Activated CD4-positive, alpha-beta T cell treated with anti-CD3 and anti-CD28 coated beads, Interleukin-2, amount 50 U/mL, for 1 hour (primary cell): ENCODE results near the gene AEN.
"Not testable (repeated sequence)": the region's sequence is repeated elsewhere in the genome, so short reads cannot be mapped to it uniquely, and the experiment has no call there.

Experiments used
- DNase-seq: peaks from one replicate; pipeline ENCODE4 v3.0.0-alpha.2; 2020

Gene AEN

DNA sequence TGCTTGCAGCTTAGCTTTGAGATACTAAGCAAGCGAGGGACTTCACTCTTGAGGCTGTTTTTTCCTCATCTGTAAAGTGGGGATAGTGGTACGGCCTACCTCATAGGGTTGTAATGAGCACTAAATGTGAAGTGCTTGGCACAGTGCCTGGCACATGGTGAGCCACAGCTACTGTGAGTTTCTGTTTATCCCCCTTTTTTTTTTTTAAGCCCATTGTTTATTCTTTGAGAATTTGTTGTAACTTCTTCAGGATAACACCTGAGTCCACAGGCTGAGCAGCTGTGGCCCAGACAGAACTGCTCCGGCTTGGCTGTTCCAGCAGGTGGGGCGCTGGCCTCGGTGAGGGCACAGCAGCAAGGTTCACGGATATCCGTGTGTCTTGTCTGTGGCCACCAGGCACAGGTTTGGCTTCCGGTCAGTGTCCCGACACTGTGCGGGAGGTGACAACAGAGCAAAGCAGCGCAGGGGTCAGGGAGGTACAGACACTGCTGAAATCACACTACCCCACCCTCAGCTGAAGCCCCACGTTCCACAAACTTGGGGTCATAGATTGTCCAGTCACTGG lies 10.4 kb downstream of the AEN start:
- no peak for DNase-seq

DNA sequence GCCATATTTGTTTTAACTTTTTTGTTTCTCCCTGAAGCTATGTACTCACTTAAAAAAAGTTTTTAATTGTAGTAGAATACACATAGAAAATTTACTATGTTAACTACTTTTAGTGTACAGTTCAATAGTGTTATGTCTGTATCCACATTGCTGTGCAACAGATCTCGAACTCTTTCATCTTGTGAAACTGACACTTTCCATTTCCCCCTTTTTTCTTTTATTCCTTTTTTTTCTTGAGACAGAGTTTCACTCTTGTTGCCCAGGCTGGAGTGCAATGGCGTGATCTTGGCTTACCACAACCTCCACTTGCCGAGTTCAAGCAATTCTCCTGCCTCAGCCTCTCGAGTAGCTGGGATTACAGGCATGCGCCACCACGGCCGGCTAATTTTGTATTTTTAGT lies 11.7 kb downstream of the AEN start:
- DNase-seq, result not testable (repeated sequence)

DNA sequence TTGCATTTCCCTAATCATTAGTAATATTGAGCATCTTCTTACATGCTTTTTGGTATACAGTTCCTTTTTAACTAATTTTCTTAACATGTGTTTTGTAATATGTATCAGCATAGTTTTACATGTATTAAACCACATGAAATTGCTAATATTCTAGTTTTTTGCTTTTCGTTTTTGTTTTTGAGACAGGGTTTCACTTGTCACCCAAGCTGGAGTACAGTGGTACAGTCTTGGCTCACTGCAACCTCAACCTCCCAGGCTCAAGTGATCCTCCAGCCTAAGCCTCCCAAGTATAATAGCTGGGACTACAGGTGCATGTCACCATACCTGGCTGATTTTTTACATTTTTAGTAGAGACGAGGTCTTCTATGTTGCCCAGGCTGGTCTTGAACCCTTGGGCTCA lies 13.3 kb downstream of the AEN start:
- DNase-seq, result no peak

DNA sequence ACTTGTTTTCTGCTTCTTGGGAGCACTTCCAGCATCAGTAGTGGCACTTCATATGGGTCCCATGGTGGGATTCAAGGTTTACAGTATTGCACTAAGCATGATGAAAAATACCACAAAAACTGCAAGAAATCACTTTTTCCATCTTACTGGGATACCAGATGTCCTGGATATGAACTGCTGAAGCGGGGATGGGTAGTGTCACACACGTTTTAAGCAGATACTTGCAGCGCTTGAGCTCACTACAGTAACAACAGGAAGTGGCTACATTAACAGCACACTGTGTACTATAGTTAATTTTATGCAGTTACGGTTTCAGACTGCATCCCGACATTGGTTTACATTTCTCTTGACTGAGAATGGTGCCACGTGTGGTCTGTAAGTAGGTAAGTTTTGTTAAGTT lies 14.2 kb downstream of the AEN start:
- no peak for DNase-seq

DNA sequence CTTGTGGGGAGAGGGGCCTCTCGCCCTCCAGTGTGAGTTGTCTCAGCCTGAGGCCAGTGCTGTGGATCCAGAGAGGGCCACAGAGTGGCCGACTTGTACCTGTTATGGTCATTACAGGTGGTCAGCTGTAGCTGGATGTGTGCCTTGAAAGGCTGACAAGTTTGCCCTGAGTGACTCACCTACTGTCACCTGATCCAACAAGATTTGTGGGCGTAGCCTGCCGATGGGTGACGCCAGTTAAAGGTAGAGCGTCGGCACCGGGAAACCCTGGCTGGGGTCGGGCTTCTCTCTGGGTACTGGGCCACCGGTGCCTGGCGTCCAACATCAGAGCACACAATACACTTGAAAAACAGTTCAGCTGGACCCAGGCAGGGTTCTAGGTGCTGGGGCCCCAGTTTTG lies 14.9 kb downstream of the AEN start:
- DNase-seq, result peak; percentile 80

DNA sequence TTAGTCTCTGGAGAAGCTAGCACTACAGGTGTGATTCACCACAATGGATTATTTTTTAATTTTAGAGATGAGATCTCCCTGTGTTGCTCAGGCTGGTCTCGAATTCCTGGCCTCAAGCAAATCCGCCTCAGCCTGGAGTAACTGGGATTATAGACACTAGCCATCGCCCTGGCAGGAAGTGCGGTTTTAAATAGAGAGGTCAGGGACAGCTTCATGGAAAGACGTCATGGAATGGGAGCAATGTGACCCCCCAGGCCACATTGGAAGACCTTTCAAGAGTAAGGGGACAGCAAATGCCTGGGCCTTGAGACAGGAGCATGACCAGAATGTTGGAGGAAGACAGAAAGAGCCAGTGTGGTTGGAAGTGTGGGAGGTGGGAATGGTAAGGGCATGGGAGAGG lies 15.5 kb downstream of the AEN start:
- no peak for DNase-seq

DNA sequence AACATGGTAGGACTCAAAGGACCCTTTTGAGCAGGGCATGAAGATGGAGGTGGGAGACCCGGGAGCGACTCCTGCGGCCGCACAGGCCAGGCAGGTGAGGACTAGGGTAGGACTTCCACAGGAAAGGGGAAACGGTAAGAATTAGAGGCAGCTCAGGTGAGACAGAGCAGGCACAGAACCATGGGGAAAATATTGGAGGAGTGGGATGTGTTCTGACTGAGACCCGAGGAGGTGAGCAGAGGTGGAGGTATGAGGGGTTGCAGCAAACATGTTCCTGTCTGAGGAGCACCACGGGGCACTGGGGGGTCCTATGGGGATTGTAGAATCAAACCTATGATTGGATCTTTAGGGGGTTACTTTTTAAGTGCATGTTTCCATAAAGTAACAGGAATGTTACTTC lies 16.3 kb downstream of the AEN start:
- DNase-seq, result no peak

DNA sequence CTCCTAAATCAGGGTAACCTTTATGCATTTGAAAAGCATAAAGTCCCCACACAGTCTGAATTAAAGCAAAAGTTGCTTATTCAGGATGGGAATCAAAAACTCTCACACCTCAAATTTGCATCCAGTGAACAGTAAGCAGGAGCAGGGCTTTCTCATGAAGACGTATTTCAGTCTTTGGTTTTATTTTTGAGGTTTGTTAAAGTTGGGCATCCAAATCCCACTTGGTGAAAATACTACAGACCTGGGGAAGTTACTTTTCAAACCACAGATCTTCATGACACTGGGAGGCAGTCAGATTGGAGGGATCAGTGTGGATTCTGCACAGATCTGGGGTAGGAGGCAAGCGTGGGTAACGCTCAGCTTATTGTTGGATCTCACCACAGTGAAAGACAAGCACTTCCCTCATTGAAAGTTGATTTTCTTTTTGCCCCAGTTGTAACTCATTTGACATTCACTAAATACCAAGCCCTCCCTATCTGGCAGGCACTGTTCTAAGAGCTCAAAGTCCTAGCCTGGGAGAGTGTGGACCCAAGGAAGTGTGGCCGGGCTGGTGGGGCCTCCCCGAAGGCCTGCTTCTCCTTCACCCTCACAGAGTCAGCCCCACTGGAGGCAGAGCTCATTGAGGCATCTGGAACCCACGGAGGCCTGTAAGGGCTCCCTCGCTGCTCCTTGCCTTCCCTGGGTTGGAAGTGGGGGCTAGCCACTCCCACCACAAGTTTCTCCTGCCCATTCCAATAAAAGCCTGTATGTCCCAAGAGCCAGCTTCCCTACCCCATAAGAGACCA lies 16.9 kb downstream of the AEN start:
- no peak for DNase-seq

DNA sequence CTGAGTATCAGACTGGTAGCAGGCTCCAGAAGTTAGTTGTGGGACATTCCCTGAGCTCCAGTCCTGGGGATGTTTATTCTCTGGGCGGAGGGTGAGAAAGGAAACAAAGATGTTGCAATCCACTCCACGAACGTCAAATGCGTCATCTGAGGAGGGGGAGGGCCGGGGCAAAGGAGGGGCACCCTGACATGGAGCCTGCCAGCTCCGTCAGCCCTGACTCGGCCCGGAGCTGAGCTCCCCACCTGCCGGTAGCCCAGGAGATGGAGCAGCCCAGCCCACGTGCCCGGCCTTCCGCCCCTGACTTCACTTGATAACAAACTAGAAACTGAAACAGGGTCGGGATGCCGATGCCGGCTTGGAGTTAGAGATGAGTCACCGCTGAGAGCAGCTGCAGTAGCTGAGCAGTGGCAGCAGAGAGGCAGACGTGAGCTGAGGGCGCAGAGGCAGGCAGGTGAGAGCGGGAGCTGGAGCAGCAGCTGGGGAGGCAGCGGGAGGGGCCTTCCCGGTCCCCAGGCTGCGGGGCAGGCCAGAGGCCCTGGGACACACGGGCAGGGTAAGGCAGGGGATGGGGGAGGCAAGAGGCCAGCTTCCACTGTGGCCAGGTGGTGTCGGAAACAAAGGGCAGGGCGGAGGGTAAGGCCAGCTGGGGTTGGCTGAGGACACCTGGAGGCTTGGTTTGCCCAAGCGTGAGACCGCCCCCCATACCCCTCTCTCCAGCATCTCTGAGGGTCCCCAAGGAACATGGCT lies 17.7 kb downstream of the AEN start, which contains the start of gene ISG20:
TSS of gene ISG20 (plus strand) at position 391 of the 747 bp plus-strand sequence. CDS start at position 742, 351 bp downstream.
- peak; percentile 96 for DNase-seq

DNA sequence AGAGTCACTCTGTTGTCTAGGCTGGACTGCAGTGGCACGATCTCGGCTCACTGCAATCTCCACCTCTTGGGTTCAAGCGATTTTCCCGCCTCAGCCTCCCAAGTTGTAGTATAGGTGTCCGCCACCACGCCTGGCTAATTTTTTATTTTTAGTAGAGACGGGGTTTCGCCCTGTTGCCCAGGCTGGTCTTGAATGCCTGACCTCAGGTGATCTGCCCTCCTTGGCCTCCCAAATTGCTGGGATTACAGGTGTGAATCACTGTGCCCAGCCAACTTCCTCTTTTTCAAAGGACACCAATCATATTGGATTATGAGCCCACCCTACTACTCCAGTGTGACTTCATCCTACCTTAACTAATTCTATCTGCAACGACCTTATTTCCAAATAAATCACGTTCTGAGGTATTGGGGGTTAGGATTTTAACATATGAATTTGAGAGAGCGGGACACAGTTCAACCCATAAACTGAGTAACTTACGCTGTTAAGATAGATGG lies 20.9 kb downstream of the AEN start:
- DNase-seq, result no peak

DNA sequence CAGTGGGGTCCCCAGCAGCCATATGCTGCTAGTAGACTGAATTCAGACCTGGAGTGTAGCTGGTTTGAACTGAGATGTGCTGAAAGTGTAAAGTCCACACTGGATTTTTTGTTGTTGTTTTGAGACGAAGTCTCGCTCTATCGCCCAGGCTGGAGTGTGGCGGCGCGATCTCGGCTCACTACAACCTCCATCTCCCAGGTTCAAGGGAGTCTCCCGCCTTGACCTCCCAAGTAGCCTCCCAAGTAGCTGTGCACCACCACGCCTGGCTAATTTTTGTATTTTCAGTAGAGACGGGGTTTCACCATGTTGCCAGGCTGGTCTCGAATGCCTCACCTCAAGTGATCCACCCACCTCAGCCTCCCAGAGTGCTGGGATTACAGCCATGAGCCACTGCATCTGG lies 21.4 kb downstream of the AEN start:
- DNase-seq, result not testable (repeated sequence)

DNA sequence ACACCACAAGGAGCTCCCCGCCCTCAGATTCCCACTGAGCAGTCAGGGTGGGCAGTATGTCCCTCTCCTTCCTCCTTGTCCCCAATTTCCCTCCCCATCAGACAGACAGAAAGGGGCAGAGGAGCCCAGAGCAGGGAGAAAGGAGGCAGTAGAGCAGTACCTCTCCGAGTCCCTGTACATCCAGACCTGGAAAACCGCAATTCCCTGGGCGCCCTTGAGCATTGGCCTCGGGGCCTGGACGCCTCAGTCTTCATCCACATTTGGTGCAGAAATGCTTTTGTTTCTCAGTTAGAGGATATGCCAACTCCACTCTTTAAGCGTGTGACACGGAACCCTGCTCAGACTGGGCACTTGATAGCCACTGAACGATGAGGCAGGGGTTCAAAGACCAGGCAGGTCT lies 23.6 kb downstream of the AEN start:
- no peak for DNase-seq

DNA sequence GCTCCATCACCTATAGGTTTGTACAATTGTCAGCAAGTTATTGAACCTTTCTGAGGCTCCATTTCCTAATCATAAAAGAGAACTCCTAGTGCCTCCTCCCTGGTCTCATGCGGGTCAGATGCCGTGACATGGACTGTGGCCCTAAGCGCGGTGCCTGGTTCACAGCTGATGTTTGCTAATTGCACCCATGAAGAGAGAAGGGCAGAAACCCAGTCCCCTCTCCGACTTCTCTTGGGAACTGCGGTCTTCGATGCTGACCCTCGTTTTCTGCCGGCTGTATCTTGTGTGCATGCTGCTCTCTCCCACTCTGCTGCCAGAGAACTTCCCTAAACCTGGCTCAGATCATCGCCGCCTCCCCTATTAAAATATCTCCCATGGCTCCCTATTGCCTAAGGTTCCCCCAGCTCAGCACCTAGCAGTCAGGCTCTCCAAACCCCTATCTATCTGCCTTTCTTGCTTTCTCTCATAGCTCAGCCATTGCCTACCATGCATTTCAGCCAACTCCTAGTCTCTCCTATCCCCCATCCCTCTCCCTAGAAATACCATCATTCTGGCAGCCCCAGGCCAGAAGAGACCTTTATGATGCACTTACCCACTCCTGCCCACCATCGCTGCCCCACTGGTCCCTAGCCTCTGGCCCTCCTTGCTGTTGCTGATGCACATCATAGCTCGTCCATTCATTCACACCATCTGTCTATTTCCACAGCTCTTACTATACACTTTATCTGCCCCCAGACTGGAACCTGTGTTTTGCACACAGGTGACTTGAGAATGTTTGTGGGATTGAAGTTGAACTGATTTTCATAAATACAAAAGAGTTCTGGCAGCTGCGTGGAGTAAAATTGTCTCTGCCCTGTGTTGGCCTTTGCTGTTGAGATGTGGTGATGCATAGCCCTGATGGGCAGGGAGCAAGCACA lies 24.3 kb downstream of the AEN start:
- DNase-seq, result no peak

DNA sequence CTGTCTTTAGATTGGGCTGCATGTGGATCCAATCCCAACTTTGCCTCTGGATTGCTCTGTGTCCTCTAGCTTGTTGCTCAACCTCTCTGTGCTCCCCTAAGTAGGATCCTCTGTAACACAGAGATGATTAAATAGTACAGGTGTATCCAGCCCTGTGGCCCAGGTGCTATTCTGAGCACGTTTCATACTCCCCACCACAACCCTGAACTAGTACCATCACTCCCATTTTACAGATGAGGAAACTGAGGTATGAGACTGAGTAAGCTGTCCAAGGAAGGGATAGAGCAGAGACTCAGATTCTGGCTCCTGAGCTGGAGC lies 24.9 kb downstream of the AEN start:
- DNase-seq, result no peak

DNA sequence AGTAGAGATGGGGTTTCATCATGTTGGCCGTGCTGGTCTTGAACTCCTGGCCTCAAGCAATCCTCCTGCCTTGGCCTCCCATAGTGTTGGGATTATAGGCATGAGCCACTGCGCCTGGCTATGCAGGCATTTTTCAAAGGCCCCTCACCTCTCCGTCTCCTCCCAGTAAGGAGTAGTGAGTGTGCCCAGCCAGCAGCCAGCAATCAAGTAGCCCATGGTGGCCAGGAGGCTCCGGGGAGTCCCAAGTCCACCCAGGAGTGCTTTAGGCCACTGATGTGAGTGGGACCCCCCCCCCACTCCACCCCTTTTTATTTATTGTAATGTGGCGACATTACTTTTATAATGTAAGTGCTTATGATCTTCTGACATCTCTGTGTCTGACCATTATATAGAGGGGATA lies 25.8 kb downstream of the AEN start:
- no peak for DNase-seq

DNA sequence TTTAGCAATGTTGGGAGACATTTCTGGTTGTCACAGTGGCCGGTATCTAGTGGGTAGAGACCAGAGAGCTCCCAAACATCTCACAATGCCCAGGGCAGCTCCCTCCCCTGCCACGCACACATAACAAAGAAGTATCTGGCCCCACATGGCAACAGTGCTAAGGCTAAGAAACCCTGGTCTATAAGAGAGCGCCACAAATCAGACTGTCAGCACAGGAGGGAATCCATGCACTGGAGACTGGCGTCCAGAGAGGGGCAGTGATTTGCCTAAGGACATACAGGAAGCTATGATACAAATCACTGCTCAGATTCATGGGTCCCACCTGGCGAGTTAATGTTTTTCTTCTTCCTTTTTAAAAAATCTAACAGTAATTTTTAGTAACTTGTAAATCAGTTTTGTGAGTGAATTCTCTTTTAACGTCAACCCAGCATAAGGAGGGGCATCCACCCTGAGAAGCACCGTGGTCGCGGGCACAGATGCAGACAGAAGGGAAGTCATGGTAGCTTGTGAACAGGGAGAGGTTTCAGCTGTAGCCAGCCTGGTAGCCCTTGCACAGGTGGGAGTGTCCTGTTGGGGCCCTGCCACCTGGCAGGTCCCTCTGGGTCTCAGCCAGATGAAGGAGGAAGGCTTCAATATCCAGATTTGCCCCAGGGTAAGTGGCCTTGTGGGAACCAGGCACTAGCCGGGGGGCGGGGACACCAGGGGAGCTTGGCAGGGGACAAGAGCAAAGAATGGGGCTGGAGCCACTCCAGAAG lies 26.4 kb downstream of the AEN start:
- DNase-seq, result no peak

DNA sequence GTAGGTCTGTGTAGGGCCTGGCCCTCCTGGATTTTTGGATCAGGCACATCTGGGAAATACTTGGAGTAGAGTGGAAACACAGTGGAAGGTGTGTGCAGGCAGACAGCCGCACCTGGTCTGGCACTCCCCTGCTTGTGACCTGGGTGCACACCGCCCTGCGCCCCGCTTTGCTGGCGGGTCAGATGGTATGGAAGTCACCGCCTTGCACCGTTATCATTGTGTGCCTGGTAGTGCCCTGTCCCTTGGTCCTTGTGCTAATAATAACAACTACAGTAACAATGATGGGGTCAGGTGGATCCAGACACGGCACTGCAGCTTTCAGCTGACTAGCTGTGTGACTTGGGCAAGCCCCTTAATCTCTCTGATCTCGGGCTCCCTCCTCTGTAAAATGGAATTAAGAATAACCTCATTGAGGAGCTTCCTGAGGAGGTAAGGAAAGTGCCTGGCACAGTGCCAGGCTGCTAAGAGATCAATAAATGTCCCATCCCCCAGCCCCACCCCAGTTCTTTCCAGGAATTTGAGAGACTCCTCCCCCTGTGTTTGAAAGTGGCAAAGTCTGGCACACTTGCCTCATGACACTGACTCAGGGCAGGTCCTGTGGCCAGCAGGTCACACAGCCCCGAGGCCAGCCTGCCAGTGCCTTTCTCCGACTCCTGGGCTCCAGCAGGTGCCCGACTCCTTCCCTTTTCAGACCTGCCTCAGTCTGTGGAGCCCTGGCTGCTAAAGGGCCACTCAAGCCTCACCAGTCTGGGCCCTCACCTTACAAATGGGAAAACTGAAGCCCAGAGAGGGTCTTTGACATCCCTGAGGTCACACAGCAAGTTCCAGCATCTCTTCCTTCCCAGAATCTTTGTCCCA lies 27.4 kb downstream of the AEN start:
- no peak for DNase-seq

DNA sequence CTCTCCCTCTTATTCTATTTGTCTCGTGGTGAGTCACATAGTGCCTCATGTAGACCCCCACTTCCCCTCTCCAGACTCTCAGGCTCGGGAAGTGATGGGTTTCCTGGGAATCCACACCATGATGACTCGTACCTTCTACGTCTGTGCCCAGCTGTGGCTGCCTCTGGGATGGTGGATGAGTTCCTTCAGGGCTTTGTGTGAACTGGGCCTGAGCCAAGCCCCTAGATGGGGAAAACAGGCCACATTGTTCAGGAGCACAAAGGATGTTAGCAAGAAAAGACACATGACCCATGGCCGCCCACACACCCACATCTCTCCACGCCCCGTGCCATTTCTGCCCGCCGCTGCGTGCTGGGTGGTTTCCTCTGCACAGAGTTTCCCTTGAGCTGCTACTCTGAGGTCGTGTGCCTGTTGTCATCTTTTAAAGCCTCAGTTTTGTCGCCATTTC lies 28.2 kb downstream of the AEN start:
- peak; percentile 60 for DNase-seq

DNA sequence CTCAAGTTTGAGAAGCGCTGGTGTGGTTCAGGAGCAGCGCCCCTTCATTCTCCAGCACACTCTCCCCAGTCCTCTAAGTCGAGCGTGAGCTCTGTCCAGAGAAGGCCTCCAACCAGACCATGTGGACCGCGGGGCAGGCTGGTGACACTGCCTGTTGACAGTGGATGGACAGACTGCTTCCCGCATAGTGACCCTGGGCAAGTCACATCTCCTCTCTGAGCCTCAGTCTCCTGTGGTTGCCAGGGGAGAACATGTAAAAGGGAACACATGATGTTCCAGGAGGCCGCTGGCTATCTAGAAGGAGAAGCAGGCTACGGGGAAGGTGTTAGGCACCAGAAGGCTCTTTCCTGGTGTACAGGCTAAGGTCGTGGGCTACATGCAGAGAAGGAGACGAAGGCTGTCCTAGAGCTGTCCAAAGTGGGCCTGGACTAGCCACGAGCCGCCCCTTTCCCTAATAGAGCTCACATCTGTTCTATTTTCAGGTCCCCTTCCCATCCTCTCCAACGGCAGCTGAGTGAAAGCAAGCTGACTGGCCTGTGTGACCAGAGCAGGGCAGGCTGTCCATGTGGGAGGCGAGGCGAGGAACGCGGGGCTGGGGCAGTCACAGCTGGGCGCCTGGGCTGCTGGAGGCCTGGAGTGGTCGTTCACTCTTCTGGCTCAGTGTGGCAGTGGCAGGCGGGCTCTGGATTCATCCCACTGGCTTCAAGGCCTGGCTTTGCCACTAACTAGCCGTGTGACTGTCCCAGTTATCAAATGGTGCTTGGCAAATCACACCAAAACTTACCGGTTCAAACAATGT lies 28.8 kb downstream of the AEN start:
- DNase-seq, result no peak

DNA sequence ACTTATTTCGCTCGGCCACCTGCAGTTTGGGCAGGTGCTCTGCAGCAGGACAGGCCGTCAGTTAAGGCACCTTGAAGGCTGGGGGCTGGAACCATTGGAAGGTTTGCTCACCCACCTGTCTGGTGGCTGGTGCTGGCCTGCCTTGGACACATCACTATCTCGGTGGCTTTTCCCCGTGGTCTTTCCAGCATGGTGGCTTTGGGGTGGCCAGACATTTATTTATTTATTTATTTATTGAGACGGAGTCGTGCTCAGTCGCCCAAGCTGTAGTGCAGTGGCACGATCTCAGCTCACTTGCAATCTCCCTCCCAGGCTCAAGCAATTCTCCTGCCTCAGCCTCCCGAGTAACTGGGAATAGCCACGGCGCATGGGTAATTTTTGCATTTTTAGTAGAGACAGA lies 29.4 kb downstream of the AEN start:
- no peak for DNase-seq
